Liver (tissue), 9 donors: ENCODE results near the gene PHKB. TPM values are rescaled to one million over a fixed set of nuclear protein-coding genes. Genes with fewer than 3 reads are reported as not detected.

Experiments used
- DNase-seq: peaks from one replicate; pipeline ENCODE4 v3.0.0-alpha.2; 2017; ENCODE audit warnings: low spot score
- H3K27ac ChIP-seq, 2 donors: one replicate each; pipeline ENCODE4 v1.7.0; 2013; ENCODE audit warnings: inconsistent platforms in 2 of 2, low read length in 2 of 2, control low read depth in 1 of 2, low read depth in 1 of 2, mild to moderate bottlenecking in 1 of 2
- H3K27me3 ChIP-seq, 4 donors: one replicate each; pipeline versions ENCODE4 v1.6.1 to v1.7.0; 2013; ENCODE audit warnings: low read length in 3 of 4, inconsistent platforms in 1 of 4, mild to moderate bottlenecking in 1 of 4, moderate library complexity in 1 of 4; ENCODE audit not compliant: control insufficient read depth in 4 of 4, insufficient read depth in 4 of 4
- H3K36me3 ChIP-seq, 4 donors: one replicate each; pipeline versions ENCODE4 v1.6.1 to v1.7.0; 2013; ENCODE audit warnings: low read length in 3 of 4, mild to moderate bottlenecking in 3 of 4, low read depth in 1 of 4, moderate library complexity in 1 of 4; ENCODE audit not compliant: control insufficient read depth in 4 of 4, insufficient read depth in 3 of 4
- H3K4me1 ChIP-seq, 4 donors: one replicate each; pipeline versions ENCODE4 v1.6.1 to v1.7.0; 2013; ENCODE audit warnings: low read length in 3 of 4, mild to moderate bottlenecking in 3 of 4, moderate library complexity in 1 of 4; ENCODE audit not compliant: control insufficient read depth in 4 of 4, insufficient read depth in 4 of 4
- H3K4me3 ChIP-seq, 3 donors: one replicate each; pipeline versions ENCODE4 v1.6.1 to v1.7.0; 2013; ENCODE audit warnings: low read length in 3 of 3, control low read depth in 1 of 3, low read depth in 1 of 3, mild to moderate bottlenecking in 1 of 3
- H3K9ac ChIP-seq, 2 donors: one replicate each; pipeline ENCODE4 v1.7.0; 2013; ENCODE audit warnings: low read length in 2 of 2, mild to moderate bottlenecking in 2 of 2, moderate library complexity in 2 of 2, control low read depth in 1 of 2, low read depth in 1 of 2
- H3K9me3 ChIP-seq, 4 donors: one replicate each; pipeline versions ENCODE4 v1.6.1 to v1.7.0; 2013; ENCODE audit warnings: low read length in 3 of 4; ENCODE audit not compliant: control insufficient read depth in 4 of 4
- ATF3 ChIP-seq: IDR thresholded peaks from 2 replicates; pipeline ENCODE4 v1.6.1; 2016; ENCODE audit warnings: antibody characterized with exemption
- CTCF ChIP-seq: fragments of 150-350 bp; IDR thresholded peaks from 2 replicates; pipeline ENCODE4 v1.5.1; 2017; ENCODE audit warnings: improper control_type of control experiment, low read depth, low read length; ENCODE audit not compliant: missing input control
- EGR1 ChIP-seq, 2 donors: IDR thresholded peaks; 2 replicates each; pipeline ENCODE4 v1.6.1; 2016 to 2018; ENCODE audit warnings: antibody characterized with exemption in 2 of 2, low read depth in 2 of 2
- FOXA2 ChIP-seq: IDR thresholded peaks from 2 replicates; pipeline ENCODE4 v1.6.1; 2016; ENCODE audit warnings: antibody characterized with exemption
- GABPA ChIP-seq, 2 donors: IDR thresholded peaks in 1 of 2; conservative IDR thresholded peaks in 1 of 2; 2 replicates each; pipeline ENCODE4 v1.6.1; 2016; ENCODE audit warnings: antibody characterized with exemption in 2 of 2, mild to moderate bottlenecking in 1 of 2, moderate library complexity in 1 of 2
- HNF4A ChIP-seq, 2 donors: conservative IDR thresholded peaks; 2 replicates each; pipeline ENCODE4 v1.6.1; 2016; ENCODE audit warnings: antibody characterized with exemption in 2 of 2, mild to moderate bottlenecking in 2 of 2
- HNF4G ChIP-seq: IDR thresholded peaks from 2 replicates; pipeline ENCODE4 v1.6.1; 2016; ENCODE audit warnings: antibody characterized with exemption
- JUND ChIP-seq, 2 donors: IDR thresholded peaks; 2 replicates each; pipeline ENCODE4 v1.6.1; 2016; ENCODE audit warnings: antibody characterized with exemption in 2 of 2
- MAX ChIP-seq: IDR thresholded peaks from 2 replicates; pipeline ENCODE4 v1.6.1; 2016; ENCODE audit warnings: antibody characterized with exemption
- NR2F2 ChIP-seq: IDR thresholded peaks from 2 replicates; pipeline ENCODE4 v1.6.1; 2016; ENCODE audit warnings: antibody characterized with exemption
- RAD21 ChIP-seq, 2 donors: IDR thresholded peaks; 2 replicates each; pipeline ENCODE4 v1.6.1; 2016; ENCODE audit warnings: antibody characterized with exemption in 2 of 2, mild to moderate bottlenecking in 2 of 2
- REST ChIP-seq: IDR thresholded peaks from 2 replicates; pipeline ENCODE4 v1.6.1; 2016; ENCODE audit warnings: antibody characterized with exemption, mild to moderate bottlenecking
- RXRA ChIP-seq, 2 donors: IDR thresholded peaks; 2 replicates each; pipeline ENCODE4 v1.6.1; 2017 to 2018; ENCODE audit warnings: antibody characterized with exemption in 2 of 2, mild to moderate bottlenecking in 1 of 2
- SP1 ChIP-seq: IDR thresholded peaks from 2 replicates; pipeline ENCODE4 v1.6.1; 2018; ENCODE audit warnings: antibody characterized with exemption, mild to moderate bottlenecking
- TAF1 ChIP-seq: conservative IDR thresholded peaks from 2 replicates; pipeline ENCODE4 v1.6.1; 2016; ENCODE audit warnings: antibody characterized with exemption, mild to moderate bottlenecking
- ZBTB33 ChIP-seq: IDR thresholded peaks from 2 replicates; pipeline ENCODE4 v1.6.1; 2016; ENCODE audit warnings: antibody characterized with exemption
- WGBS: extraction: QIAGEN DNeasy Blood & Tissue Kit; methylation state at CpG from one replicate; pipeline ENCODE4 v1.1.7; 2013; 5-methylcytosine and 5-hydroxymethylcytosine counted together
- polyA plus RNA-seq, 2 donors: library from polyadenylated mRNA; stranded (reverse) in 1 of 2; unstranded in 1 of 2; fragments of 200-250 nt in 1 of 2; fragments of >200 nt in 1 of 2; fragmentation: Nextera tagmentation in 1 of 2; extraction: Ambion mirVana in 1 of 2; gene quantifications; one replicate each; pipeline versions ENCODE4 v1.2.1 to v1.2.3, GENCODE V29; 2013 to 2015
- total RNA-seq, 2 donors: library from RNA; depleted of rRNA; stranded (reverse); fragments of >200 nt; gene quantifications; one replicate each; pipeline ENCODE4 v1.2.3, GENCODE V29; 2014
- donor health status: healthy.
- donor health status: healthy.
- donor health status: healthy.
- donor health status: healthy.
- donor health status: healthy.

Gene PHKB
- total and polyA plus RNA-seq, 4 donors: 13.2 to 49.1 (median 29.0) TPM

GRCh38 chr16:47725188-47725695 is 264.1 kb downstream of the PHKB start:
- Histone ChIP-seq H3K27ac (no peak overlapping the region), H3K4me1 (no peaks in the 10 kb centered on the region), H3K9ac (no peak overlapping the region), H3K4me3 (no peak overlapping the region), H3K36me3 (no peaks in the 10 kb centered on the region), H3K27me3 (peaks cover 0 to 2% (median 0%) of the 10 kb centered on the region in 4 donors), H3K9me3 (no peaks in the 10 kb centered on the region)
- no peak for DNase-seq
- TF ChIP-seq CTCF (no peak), EGR1 (IDR thresholded peaks at IDR 0.05; ENCODE audit: low read depth in 2 of 2) (no peak), FOXA2 (no peak), NR2F2 (no peak), RXRA (IDR thresholded peaks at IDR 0.05) (no peak), ATF3 (no peak), MAX (no peak), JUND (IDR thresholded peaks at IDR 0.05) (no peak), GABPA (IDR thresholded peaks at IDR 0.05 in 1 of 2, conservative IDR thresholded peaks at IDR 0.05 in 1 of 2) (no peak)
- 90% methylated on average over 9 of the region's 9 CpGs for whole genome bisulfite sequencing

- Histone ChIP-seq H3K27ac (no peak overlapping the region), H3K36me3 (no peaks in the 10 kb centered on the region), H3K9me3 (no peaks in the 10 kb centered on the region), H3K27me3 (peaks cover 0 to 2% (median 0%) of the 10 kb centered on the region in 4 donors), H3K4me3 (no peak overlapping the region), H3K9ac (no peak overlapping the region), H3K4me1 (no peaks in the 10 kb centered on the region)
- 60% methylated on average over 8 of the region's 8 CpGs for WGBS
- DNase-seq: no peak
- no peak for TF ChIP-seq FOXA2
- no peak for TF ChIP-seq HNF4A (conservative IDR thresholded peaks at IDR 0.05)
- TF ChIP-seq JUND (IDR thresholded peaks at IDR 0.05): no peak
- no peak for TF ChIP-seq ATF3
- TF ChIP-seq ZBTB33: no peak
- no peak for TF ChIP-seq REST
- TF ChIP-seq EGR1 (IDR thresholded peaks at IDR 0.05; ENCODE audit: low read depth in 2 of 2): no peak
- TF ChIP-seq RAD21 (IDR thresholded peaks at IDR 0.05): no peak
- no peak for TF ChIP-seq CTCF
- no peak for TF ChIP-seq SP1
- no peak for TF ChIP-seq RXRA (IDR thresholded peaks at IDR 0.05)
- no peak for TF ChIP-seq GABPA (IDR thresholded peaks at IDR 0.05 in 1 of 2, conservative IDR thresholded peaks at IDR 0.05 in 1 of 2)
- TF ChIP-seq HNF4G: no peak
- TF ChIP-seq TAF1: no peak
- TF ChIP-seq NR2F2: no peak
These were observed 265.0 kb downstream of the PHKB start for GRCh38 chr16:47726031-47726675.
